ENCODE measurements around the gene PCBD2. TPM values are rescaled to one million over a fixed set of nuclear protein-coding genes. Genes with fewer than 3 reads are reported as not detected.

PCBD2 gene
- polyA plus RNA-seq, 3 donors: 9.0 to 12.6 (median 9.0) TPM

GRCh38 chr5:134969166-134969565 lies 64.2 kb downstream of the PCBD2 start:
- peaks cover 16 to 18% of the 10 kb centered on the region in 2 donors for H3K36me3 ChIP-seq (replicated peaks in 1 of 2; ENCODE audit: control insufficient read depth in 1 of 2, insufficient read depth in 2 of 2, low read length in 2 of 2)
- no peaks in the 10 kb centered on the region for H3K9me3 ChIP-seq (replicated peaks in 1 of 2; ENCODE audit: control insufficient read depth in 1 of 2, insufficient read depth in 1 of 2, low read length in 2 of 2)
- no peak overlapping the region for H3K4me2 ChIP-seq (replicated peaks; ENCODE audit: extremely low read depth, low read length, poor library complexity, severe bottlenecking)
- H3K9ac ChIP-seq (ENCODE audit: insufficient read depth, low read length, poor library complexity, severe bottlenecking): no peak overlapping the region
- no peak overlapping the region for H2AFZ ChIP-seq (ENCODE audit: insufficient read depth, low read depth, low read length, poor library complexity, severe bottlenecking)
- H3K36me3 Mint-ChIP-seq: peaks cover 35 to 56% of the 10 kb centered on the region in 2 donors
- no peaks in the 10 kb centered on the region for H3K27me3 ChIP-seq (ENCODE audit: control insufficient read depth in 2 of 2, insufficient read depth in 2 of 2, low read length in 2 of 2)
- H3K9me3 Mint-ChIP-seq: peaks cover 0 to 3% (median 0%) of the 10 kb centered on the region in 7 donors
- no peak overlapping the region for H3K27ac Mint-ChIP-seq
- DNase-seq: no peak
- intact Hi-C loops (cut with micrococcal nuclease): no loop called here
- TF ChIP-seq, protein P1, sequence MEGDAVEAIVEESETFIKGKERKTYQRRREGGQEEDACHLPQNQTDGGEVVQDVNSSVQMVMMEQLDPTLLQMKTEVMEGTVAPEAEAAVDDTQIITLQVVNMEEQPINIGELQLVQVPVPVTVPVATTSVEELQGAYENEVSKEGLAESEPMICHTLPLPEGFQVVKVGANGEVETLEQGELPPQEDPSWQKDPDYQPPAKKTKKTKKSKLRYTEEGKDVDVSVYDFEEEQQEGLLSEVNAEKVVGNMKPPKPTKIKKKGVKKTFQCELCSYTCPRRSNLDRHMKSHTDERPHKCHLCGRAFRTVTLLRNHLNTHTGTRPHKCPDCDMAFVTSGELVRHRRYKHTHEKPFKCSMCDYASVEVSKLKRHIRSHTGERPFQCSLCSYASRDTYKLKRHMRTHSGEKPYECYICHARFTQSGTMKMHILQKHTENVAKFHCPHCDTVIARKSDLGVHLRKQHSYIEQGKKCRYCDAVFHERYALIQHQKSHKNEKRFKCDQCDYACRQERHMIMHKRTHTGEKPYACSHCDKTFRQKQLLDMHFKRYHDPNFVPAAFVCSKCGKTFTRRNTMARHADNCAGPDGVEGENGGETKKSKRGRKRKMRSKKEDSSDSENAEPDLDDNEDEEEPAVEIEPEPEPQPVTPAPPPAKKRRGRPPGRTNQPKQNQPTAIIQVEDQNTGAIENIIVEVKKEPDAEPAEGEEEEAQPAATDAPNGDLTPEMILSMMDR (IDR thresholded peaks at IDR 0.05): no peak
- H4K20me1 ChIP-seq (ENCODE audit: insufficient read depth, low read length): no peaks in the 10 kb centered on the region
- no peak overlapping the region for H3K4me3 ChIP-seq (replicated peaks in 1 of 3; ENCODE audit: low read depth in 2 of 3, low read length in 3 of 3)
- H3K27me3 Mint-ChIP-seq (ENCODE audit: low read depth in 3 of 3): peaks cover 0 to 2% (median 0%) of the 10 kb centered on the region in 3 donors
- no peak overlapping the region for H3K4me3 Mint-ChIP-seq
- H3K79me2 ChIP-seq (ENCODE audit: insufficient read depth, low read length): no peaks in the 10 kb centered on the region
- H3K27ac ChIP-seq (ENCODE audit: low read depth in 1 of 2, low read length in 2 of 2): no peak overlapping the region
- H3K4me1 Mint-ChIP-seq: no peaks in the 10 kb centered on the region
- H3K4me1 ChIP-seq (ENCODE audit: control insufficient read depth in 1 of 2, insufficient read depth in 2 of 2, low read length in 2 of 2): no peaks in the 10 kb centered on the region

DNA sequence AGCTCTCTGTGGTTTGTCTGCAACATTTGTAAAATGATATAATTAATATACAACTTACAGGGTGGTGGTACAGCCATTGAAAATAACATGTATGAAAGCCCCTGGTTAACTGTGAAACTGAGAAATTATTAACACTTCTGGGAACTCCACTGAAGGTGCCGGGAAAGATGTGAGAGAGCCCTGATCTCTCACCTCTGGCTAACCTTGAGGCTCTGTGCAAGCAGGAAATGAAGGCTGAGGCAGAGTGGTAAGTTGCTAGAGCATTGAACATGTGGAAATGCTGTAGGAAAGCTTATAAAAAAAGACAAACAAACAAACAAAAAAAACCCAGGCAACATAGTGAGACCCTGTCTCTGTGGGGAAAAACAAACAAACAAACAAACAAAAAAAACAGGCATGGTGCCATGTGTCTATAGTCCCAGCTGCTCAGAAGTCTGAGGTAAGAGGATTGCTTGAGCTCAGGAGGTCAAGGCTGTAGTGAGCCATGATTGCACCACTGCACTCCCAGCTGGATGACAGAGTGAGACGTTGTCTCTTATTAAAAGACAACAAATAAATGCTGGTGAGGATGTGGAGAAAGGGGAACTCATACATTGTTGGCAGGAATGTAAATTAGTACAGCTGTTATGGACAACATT lies 70.3 kb downstream of the PCBD2 start:
- H3K27ac Mint-ChIP-seq: no peak overlapping the region
- Histone ChIP-seq H3K9ac (ENCODE audit: insufficient read depth, low read length, poor library complexity, severe bottlenecking) (no peak overlapping the region), H3K4me3 (replicated peaks in 1 of 3; ENCODE audit: low read depth in 2 of 3, low read length in 3 of 3) (no peak overlapping the region), H3K4me2 (replicated peaks; ENCODE audit: extremely low read depth, low read length, poor library complexity, severe bottlenecking) (no peak overlapping the region), H3K27me3 (ENCODE audit: control insufficient read depth in 2 of 2, insufficient read depth in 2 of 2, low read length in 2 of 2) (no peaks in the 10 kb centered on the region), H3K36me3 (replicated peaks in 1 of 2; ENCODE audit: control insufficient read depth in 1 of 2, insufficient read depth in 2 of 2, low read length in 2 of 2) (peaks cover 0 to 6% of the 10 kb centered on the region in 2 donors), H3K4me1 (ENCODE audit: control insufficient read depth in 1 of 2, insufficient read depth in 2 of 2, low read length in 2 of 2) (no peaks in the 10 kb centered on the region), H2AFZ (ENCODE audit: insufficient read depth, low read depth, low read length, poor library complexity, severe bottlenecking) (no peak overlapping the region), H3K79me2 (ENCODE audit: insufficient read depth, low read length) (no peaks in the 10 kb centered on the region), H3K9me3 (replicated peaks in 1 of 2; ENCODE audit: control insufficient read depth in 1 of 2, insufficient read depth in 1 of 2, low read length in 2 of 2) (peaks cover 24 to 25% of the 10 kb centered on the region in 2 donors), H3K27ac (ENCODE audit: low read depth in 1 of 2, low read length in 2 of 2) (no peak overlapping the region), H4K20me1 (ENCODE audit: insufficient read depth, low read length) (no peaks in the 10 kb centered on the region)
- H3K27me3 Mint-ChIP-seq (ENCODE audit: low read depth in 3 of 3): peaks cover 1 to 4% (median 3%) of the 10 kb centered on the region in 3 donors
- TF ChIP-seq, protein P1 (IDR thresholded peaks at IDR 0.05): no peak
- H3K9me3 Mint-ChIP-seq: peaks cover 20 to 35% (median 28%) of the 10 kb centered on the region in 7 donors
- DNase-seq: no peak
- intact Hi-C loops (cut with micrococcal nuclease): no loop called here
- peaks cover 19 to 38% of the 10 kb centered on the region in 2 donors for H3K36me3 Mint-ChIP-seq
- no CpG with 5 or more reads among the region's 2 CpGs for WGBS (ENCODE audit: insufficient coverage)
- no peaks in the 10 kb centered on the region for H3K4me1 Mint-ChIP-seq
- H3K4me3 Mint-ChIP-seq: no peak overlapping the region

Measured in CD14-positive monocyte (primary cell).